Medulla oblongata (tissue), 1 donor: ENCODE measurements around the gene KRT39.
"Not testable (repeated sequence)": the region's sequence is repeated elsewhere in the genome, so short reads cannot be mapped to it uniquely, and the experiment has no call there.

Source experiments
- DNase-seq: peaks from one replicate; pipeline ENCODE4 v3.0.0-alpha.2; 2015; ENCODE audit errors: extremely low spot score

KRT39 gene

GRCh38 chr17:40940266-40940665 is 26.5 kb downstream of the KRT39 start:
- DNase-seq, result no peak

- no peak for DNase-seq
These were observed 27.8 kb downstream of the KRT39 start for GRCh38 chr17:40938981-40939380.

GRCh38 chr17:40937384-40937819 is 29.3 kb downstream of the KRT39 start, which contains the start of gene KRT23:
TSS of gene KRT23 (minus strand) at chr17:40937646. CDS start at chr17:40936603, 1,043 bp downstream.
- DNase-seq, result no peak

- DNase-seq, result no peak
These were observed 29.8 kb downstream of the KRT39 start for GRCh38 chr17:40936976-40937375.

- no peak for DNase-seq
These were observed 30.2 kb downstream of the KRT39 start for GRCh38 chr17:40936437-40936971.

GRCh38 chr17:40935624-40936023 is 31.1 kb downstream of the KRT39 start:
- DNase-seq, result no peak

- DNase-seq, result peak; percentile 7
These were observed 34.1 kb downstream of the KRT39 start for GRCh38 chr17:40932608-40933007.

- DNase-seq, result no peak
These were observed 35.4 kb downstream of the KRT39 start for GRCh38 chr17:40931311-40931710.

GRCh38 chr17:40926341-40926740 is 40.4 kb downstream of the KRT39 start:
- no peak for DNase-seq

GRCh38 chr17:40922239-40922638 is 44.5 kb downstream of the KRT39 start:
- DNase-seq, result peak; percentile 77

GRCh38 chr17:40921026-40921425 is 45.7 kb downstream of the KRT39 start:
- no peak for DNase-seq

GRCh38 chr17:40917116-40917515 is 49.6 kb downstream of the KRT39 start:
- not testable (repeated sequence) for DNase-seq

- no peak for DNase-seq
These were observed 50.4 kb downstream of the KRT39 start for GRCh38 chr17:40916366-40916765.

- DNase-seq, result peak; percentile 5
These were observed 51.0 kb downstream of the KRT39 start for GRCh38 chr17:40915721-40916256.

GRCh38 chr17:40915199-40915661 is 51.5 kb downstream of the KRT39 start:
- no peak for DNase-seq

- no peak for DNase-seq
These were observed 52.5 kb downstream of the KRT39 start for GRCh38 chr17:40914075-40914855.

GRCh38 chr17:40912486-40913210 is 54.1 kb downstream of the KRT39 start:
- DNase-seq, result no peak

- peak; percentile 4 for DNase-seq
These were observed 56.3 kb downstream of the KRT39 start for GRCh38 chr17:40910441-40910841.

GRCh38 chr17:40909755-40910154 is 57.0 kb downstream of the KRT39 start:
- no peak for DNase-seq

GRCh38 chr17:40909351-40909750 is 57.4 kb downstream of the KRT39 start:
- peak; percentile 89 for DNase-seq
